H9 (cell line): ENCODE measurements around the gene NEUROG1. TPM values are rescaled to one million over a fixed set of nuclear protein-coding genes. Genes with fewer than 3 reads are reported as not detected.

Source experiments
- DNase-seq: peaks from one replicate; pipeline ENCODE4 v3.0.0-alpha.2; 2017
- H2AFZ ChIP-seq: one replicate; pipeline ENCODE4 v1.6.1; 2013; ENCODE audit warnings: mild to moderate bottlenecking, low read length, control low read depth, moderate library complexity
- H2AK5ac ChIP-seq: 2 replicates; pipeline ENCODE4 v1.6.1; 2013; ENCODE audit warnings: low read length, control low read depth, mixed read lengths; ENCODE audit not compliant: insufficient read length
- H2BK120ac ChIP-seq: one replicate; pipeline ENCODE4 v1.6.1; 2013; ENCODE audit warnings: low read depth, mild to moderate bottlenecking, low read length, control low read depth, inconsistent platforms; ENCODE audit not compliant: poor library complexity, severe bottlenecking
- H2BK12ac ChIP-seq: 2 replicates; pipeline ENCODE4 v1.6.1; 2013; ENCODE audit warnings: low read length, control low read depth, mixed read lengths, low read depth; ENCODE audit not compliant: insufficient read length
- H2BK15ac ChIP-seq: 2 replicates; pipeline ENCODE4 v1.6.1; 2013; ENCODE audit warnings: low read depth, low read length, control low read depth
- H2BK20ac ChIP-seq: one replicate; pipeline ENCODE4 v1.6.1; 2013; ENCODE audit warnings: low read depth, mild to moderate bottlenecking, low read length, control low read depth, inconsistent platforms; ENCODE audit not compliant: poor library complexity, severe bottlenecking
- H2BK5ac ChIP-seq: 2 replicates; pipeline ENCODE4 v1.6.1; 2013; ENCODE audit warnings: low read length, control low read depth, mixed read lengths; ENCODE audit not compliant: insufficient read length
- H3K14ac ChIP-seq: 2 replicates; pipeline ENCODE4 v1.6.1; 2013; ENCODE audit warnings: low read length, control low read depth; ENCODE audit not compliant: insufficient read depth
- H3K18ac ChIP-seq: 2 replicates; pipeline ENCODE4 v1.6.1; 2013; ENCODE audit warnings: low read depth, mild to moderate bottlenecking, mixed read lengths, low read length, control low read depth; ENCODE audit not compliant: insufficient read length
- H3K23ac ChIP-seq: 2 replicates; pipeline ENCODE4 v1.6.1; 2013; ENCODE audit warnings: low read length, control low read depth, mixed read lengths, low read depth; ENCODE audit not compliant: insufficient read length
- H3K23me2 ChIP-seq: 2 replicates; pipeline ENCODE4 v1.6.1; 2013; ENCODE audit warnings: low read depth, mild to moderate bottlenecking, mixed read lengths, low read length, control low read depth; ENCODE audit not compliant: insufficient read length, poor library complexity, severe bottlenecking
- H3K27ac ChIP-seq: 2 replicates; pipeline ENCODE4 v1.5.1; 2013; ENCODE audit warnings: low read length, control low read depth, mixed read lengths, low read depth; ENCODE audit not compliant: insufficient read length
- H3K27me3 ChIP-seq: 2 replicates; pipeline ENCODE4 v1.6.1; 2013; ENCODE audit warnings: low read length, control low read depth, inconsistent platforms; ENCODE audit not compliant: insufficient read depth
- H3K4ac ChIP-seq: 2 replicates; pipeline ENCODE4 v1.6.1; 2013; ENCODE audit warnings: low read depth, mild to moderate bottlenecking, control low read depth, inconsistent platforms, low read length, moderate library complexity
- H3K4me1 ChIP-seq: 2 replicates; pipeline ENCODE4 v1.6.1; 2013; ENCODE audit warnings: low read length, control low read depth, inconsistent platforms; ENCODE audit not compliant: insufficient read depth
- H3K4me2 ChIP-seq: 2 replicates; pipeline ENCODE4 v1.6.1; 2013; ENCODE audit warnings: low read length, control low read depth, mixed read lengths; ENCODE audit not compliant: insufficient read length, insufficient read depth
- H3K56ac ChIP-seq: 2 replicates; pipeline ENCODE4 v1.6.1; 2013; ENCODE audit warnings: low read depth, mild to moderate bottlenecking, mixed read lengths, low read length, control low read depth; ENCODE audit not compliant: insufficient read length
- H3K79me1 ChIP-seq: 2 replicates; pipeline ENCODE4 v1.6.1; 2013; ENCODE audit warnings: low read depth, mild to moderate bottlenecking, moderate library complexity, low read length, control low read depth, inconsistent platforms; ENCODE audit not compliant: insufficient read depth, poor library complexity, severe bottlenecking
- H3K79me2 ChIP-seq: 2 replicates; pipeline ENCODE4 v1.6.1; 2013; ENCODE audit warnings: low read length, control low read depth, inconsistent platforms; ENCODE audit not compliant: insufficient read depth
- H3K9ac ChIP-seq: 2 replicates; pipeline ENCODE4 v1.6.1; 2013; ENCODE audit warnings: low read length, control low read depth, mixed read lengths; ENCODE audit not compliant: insufficient read length; ENCODE audit errors: extremely low read depth
- H3K9me3 ChIP-seq: one replicate; pipeline ENCODE4 v1.6.1; 2013; ENCODE audit warnings: low read depth, low read length, inconsistent platforms; ENCODE audit not compliant: control insufficient read depth
- H3T11ph ChIP-seq: one replicate; pipeline ENCODE4 v1.6.1; 2013; ENCODE audit warnings: mild to moderate bottlenecking, low read length, control low read depth, inconsistent platforms
- H4K20me1 ChIP-seq: one replicate; pipeline ENCODE4 v1.6.1; 2013; ENCODE audit not compliant: control insufficient read depth, insufficient read length, insufficient read depth
- H4K5ac ChIP-seq: 2 replicates; pipeline ENCODE4 v1.6.1; 2013; ENCODE audit warnings: low read depth, mild to moderate bottlenecking, mixed read lengths, low read length, control low read depth; ENCODE audit not compliant: insufficient read length
- H4K8ac ChIP-seq: replicated peaks from 2 replicates; pipeline ENCODE4 v1.6.1; 2013; ENCODE audit warnings: low read length, control low read depth, mixed read lengths, low read depth; ENCODE audit not compliant: insufficient read length
- H4K91ac ChIP-seq: 2 replicates; pipeline ENCODE4 v1.6.1; 2013; ENCODE audit warnings: low read depth, mild to moderate bottlenecking, moderate library complexity, mixed read lengths, low read length, control low read depth; ENCODE audit not compliant: insufficient read length
- H3K27ac Mint-ChIP-seq, 3 experiments: 2 replicates in 2 of 3; 3 replicates in 1 of 3; pipeline ENCODE4 v1.8.0; 2020 to 2021; ENCODE audit warnings: mixed read lengths in 3 of 3, mild to moderate bottlenecking in 1 of 3, moderate library complexity in 1 of 3
- H3K27me3 Mint-ChIP-seq: 2 replicates; pipeline ENCODE4 v1.8.0; 2021; ENCODE audit warnings: low read depth, mild to moderate bottlenecking, moderate library complexity, mixed read lengths
- H3K36me3 Mint-ChIP-seq, 3 experiments: 2 replicates in 2 of 3; 3 replicates in 1 of 3; pipeline ENCODE4 v1.8.0; 2020 to 2021; ENCODE audit warnings: low read depth in 3 of 3, mixed read lengths in 3 of 3; ENCODE audit not compliant: insufficient read depth in 1 of 3
- H3K4me1 Mint-ChIP-seq, 2 experiments: 2 replicates each; pipeline ENCODE4 v1.8.0; 2020; ENCODE audit warnings: mixed read lengths in 2 of 2
- H3K4me3 Mint-ChIP-seq, 2 experiments: 2 replicates in 1 of 2; 3 replicates in 1 of 2; pipeline ENCODE4 v1.8.0; 2020 to 2021; ENCODE audit warnings: mild to moderate bottlenecking in 2 of 2, mixed read lengths in 2 of 2, moderate library complexity in 1 of 2
- H3K9me3 Mint-ChIP-seq, 2 experiments: 2 replicates in 1 of 2; 3 replicates in 1 of 2; pipeline ENCODE4 v1.8.0; 2020; ENCODE audit warnings: mild to moderate bottlenecking in 2 of 2, mixed read lengths in 2 of 2, moderate library complexity in 1 of 2
- CTCF ChIP-seq: fragments of 200-600 bp; sonication (generic); conservative IDR thresholded peaks from 3 replicates; pipeline ENCODE4 v1.8.0; 2021; ENCODE audit warnings: antibody characterized with exemption, mild to moderate bottlenecking
- WGBS: extraction: QIAGEN DNeasy Blood & Tissue Kit; methylation state at CpG from one replicate; pipeline ENCODE4 v1.1.7; 2013; ENCODE audit warnings: missing lambda C conversion rate, low lambda C conversion rate, mixed read lengths; ENCODE audit not compliant: insufficient read length; ENCODE audit errors: extremely low coverage; 5-methylcytosine and 5-hydroxymethylcytosine counted together
- total RNA-seq: library from RNA; stranded (reverse); gene quantifications from 2 replicates; pipeline ENCODE4 v1.2.1, GENCODE V29; 2021

NEUROG1 gene
- total RNA-seq, 1 experiment from 2014 or later = not detected

DNA sequence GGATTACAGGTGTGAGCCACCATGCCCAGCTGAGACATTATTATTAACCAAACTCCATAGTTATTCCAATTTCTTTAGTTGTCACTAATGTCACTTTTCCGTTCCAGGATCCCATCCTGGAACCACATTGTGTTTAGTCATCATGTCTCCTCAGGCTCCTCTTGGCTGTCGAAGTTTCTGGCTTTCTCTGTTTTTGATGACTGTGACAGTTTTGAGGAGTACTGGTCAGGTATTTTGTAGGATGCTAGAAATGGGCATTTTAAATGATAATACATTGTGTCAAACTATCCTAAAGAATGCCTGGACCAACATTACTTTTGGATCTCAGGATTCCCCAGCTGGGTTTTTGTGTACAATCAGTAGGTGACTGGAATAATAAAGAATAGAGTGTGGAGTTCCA is 19.8 kb upstream of the NEUROG1 start:
- Histone ChIP-seq H3K79me1 (no peaks in the 10 kb centered on the region), H2BK12ac (no peak overlapping the region), H2BK120ac (no peak overlapping the region), H3K14ac (no peak overlapping the region), H3K27ac (no peak overlapping the region), H2BK15ac (no peak overlapping the region), H4K91ac (no peak overlapping the region), H4K5ac (no peak overlapping the region), H3K4ac (no peak overlapping the region), H3K23me2 (no peaks in the 10 kb centered on the region), H3K56ac (no peak overlapping the region), H3K23ac (no peak overlapping the region), H3K9ac (no peak overlapping the region), H2BK5ac (no peak overlapping the region), H2BK20ac (no peak overlapping the region), H3K18ac (no peak overlapping the region), H3K9me3 (no peaks in the 10 kb centered on the region), H4K8ac (no peak overlapping the region), H3K4me1 (no peaks in the 10 kb centered on the region), H3T11ph (no peak overlapping the region), H3K4me2 (no peak overlapping the region), H4K20me1 (no peaks in the 10 kb centered on the region), H2AK5ac (no peak overlapping the region), H3K27me3 (peaks cover 8% of the 10 kb centered on the region), H3K79me2 (no peaks in the 10 kb centered on the region), H2AFZ (no peak overlapping the region)
- Mint-ChIP-seq H3K4me3 (no peak overlapping the region), H3K4me1 (peaks cover 0 to 5% of the 10 kb centered on the region in 2 experiments; a peak in 3 of 4 replicates), H3K9me3 (peaks cover 0 to 3% of the 10 kb centered on the region in 2 experiments; a peak in 1 of 5 replicates), H3K36me3 (no peaks in the 10 kb centered on the region), H3K27me3 (peaks cover 85% of the 10 kb centered on the region), H3K27ac (no peak overlapping the region)
- WGBS = no CpG with 5 or more reads among the region's 2 CpGs
- TF ChIP-seq CTCF = no peak
- DNase-seq = no peak
